Panc1 (cell line): ENCODE data around the gene SPDYE6.

ENCODE experiments used
- CTCF ChIP-seq: fragments of 450-650 bp; IDR thresholded peaks from 2 replicates; pipeline ENCODE4 v1.5.1; 2017; ENCODE audit warnings: mild to moderate bottlenecking
- REST ChIP-seq, 2 experiments: IDR thresholded peaks; 2 replicates each; pipeline ENCODE4 v1.6.1; 2011 to 2012; ENCODE audit warnings: low read depth in 2 of 2, control low read depth in 1 of 2, low read length in 1 of 2, mild to moderate bottlenecking in 1 of 2, moderate library complexity in 1 of 2; ENCODE audit not compliant: insufficient read depth in 1 of 2
- TCF7L2 ChIP-seq: IDR thresholded peaks from 2 replicates; pipeline ENCODE4 v1.6.1; 2011; ENCODE audit warnings: mild to moderate bottlenecking, low read depth, low read length, inconsistent platforms

GRCh38 chr7:102398543-102398942 lies 42.3 kb upstream of the SPDYE6 start:
- TF ChIP-seq CTCF (no peak), REST (IDR thresholded peaks at IDR 0.05; ENCODE audit: insufficient read depth in 1 of 2, low read depth in 2 of 2, low read length in 1 of 2) (no peak), TCF7L2 (no peak)
